A549 treated with CpdA at 1 μM for 4 hours (cell line): Measurements from ENCODE around the gene DCAKD. TPM values are rescaled to one million over a fixed set of nuclear protein-coding genes. Genes with fewer than 3 reads are reported as not detected.

Source experiments
- total RNA-seq: library from RNA; stranded (reverse); fragments of 200-300 nt; extraction: Qiagen RNA extraction; gene quantifications from 5 replicates; pipeline ENCODE4 v1.2.3, GENCODE V29; 2022; ENCODE audit warnings: low read depth

Gene DCAKD
- 16.9 to 23.2 TPM (median 21.8 TPM) in 5 replicates for total RNA-seq

GRCh38 chr17:45051060-45051719 is at the start of gene DCAKD:
Gene DCAKD (minus strand): TSS chr17:45051632. CDS start chr17:45034885, 16,747 bp downstream.

GRCh38 chr17:45060797-45061605 is 9.6 kb upstream of the DCAKD start, which contains the start of gene NMT1:
Gene NMT1 (plus strand): TSS chr17:45061317. CDS start chr17:45061330, 13 bp downstream.

Other genes starting within 250 kb of the DCAKD start
- 30.8 to 42.4 TPM (median 36.4 TPM) in 5 replicates for gene GJC1, start 221.3 kb downstream of the DCAKD start, total RNA-seq
- gene HIGD1B, start 203.7 kb downstream of the DCAKD start, total RNA-seq, result not detected in 5 replicates
- 153 to 208 TPM (median 162 TPM) in 5 replicates for gene EFTUD2, start 152.2 kb downstream of the DCAKD start, total RNA-seq
- 0.39 to 2.0 TPM (median 1.0 TPM) in 5 replicates for gene GFAP, start 136.1 kb downstream of the DCAKD start, total RNA-seq
- gene KIF18B, start 103.9 kb downstream of the DCAKD start, total RNA-seq, result 34.7 to 40.7 TPM (median 40.0 TPM) in 5 replicates
- gene C1QL1, start 83.3 kb downstream of the DCAKD start, total RNA-seq, result 14.5 to 33.6 TPM (median 29.8 TPM) in 5 replicates
- gene NMT1, start 9.7 kb upstream of the DCAKD start, total RNA-seq, result 173 to 447 TPM (median 176 TPM) in 5 replicates
- gene PLCD3, start 80.9 kb upstream of the DCAKD start, total RNA-seq, result 154 to 216 TPM (median 189 TPM) in 5 replicates
- 6.1 to 10.0 TPM (median 8.1 TPM) in 5 replicates for gene ACBD4, start 84.1 kb upstream of the DCAKD start, total RNA-seq
- gene HEXIM1, start 96.8 kb upstream of the DCAKD start, total RNA-seq, result 46.7 to 62.6 TPM (median 54.8 TPM) in 5 replicates
- gene HEXIM2, start 110.2 kb upstream of the DCAKD start, total RNA-seq, result 13.6 to 18.7 TPM (median 18.0 TPM) in 5 replicates
- gene FMNL1, start 170.3 kb upstream of the DCAKD start, total RNA-seq, result 33.0 to 46.5 TPM (median 42.1 TPM) in 5 replicates
- 0.16 to 0.20 TPM (median 0.17 TPM) in 4 of 5 replicates, not detected in the other for gene SPATA32, start 210.5 kb upstream of the DCAKD start, total RNA-seq